GM19455 (cell line): ENCODE results near the gene USP17L19.
"Not testable (repeated sequence)": the region's sequence is repeated elsewhere in the genome, so short reads cannot be mapped to it uniquely, and the experiment has no call there.

Experiments
- ATAC-seq: cut with Tn5 transposase; IDR thresholded peaks from one replicate; pipeline ENCODE4 v1.9.1; 2021; ENCODE audit not compliant: unreplicated experiment

USP17L19 gene, protein sequence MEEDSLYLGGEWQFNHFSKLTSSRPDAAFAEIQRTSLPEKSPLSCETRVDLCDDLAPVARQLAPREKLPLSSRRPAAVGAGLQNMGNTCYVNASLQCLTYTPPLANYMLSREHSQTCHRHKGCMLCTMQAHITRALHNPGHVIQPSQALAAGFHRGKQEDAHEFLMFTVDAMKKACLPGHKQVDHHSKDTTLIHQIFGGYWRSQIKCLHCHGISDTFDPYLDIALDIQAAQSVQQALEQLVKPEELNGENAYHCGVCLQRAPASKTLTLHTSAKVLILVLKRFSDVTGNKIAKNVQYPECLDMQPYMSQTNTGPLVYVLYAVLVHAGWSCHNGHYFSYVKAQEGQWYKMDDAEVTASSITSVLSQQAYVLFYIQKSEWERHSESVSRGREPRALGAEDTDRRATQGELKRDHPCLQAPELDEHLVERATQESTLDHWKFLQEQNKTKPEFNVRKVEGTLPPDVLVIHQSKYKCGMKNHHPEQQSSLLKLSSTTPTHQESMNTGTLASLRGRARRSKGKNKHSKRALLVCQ

DNA sequence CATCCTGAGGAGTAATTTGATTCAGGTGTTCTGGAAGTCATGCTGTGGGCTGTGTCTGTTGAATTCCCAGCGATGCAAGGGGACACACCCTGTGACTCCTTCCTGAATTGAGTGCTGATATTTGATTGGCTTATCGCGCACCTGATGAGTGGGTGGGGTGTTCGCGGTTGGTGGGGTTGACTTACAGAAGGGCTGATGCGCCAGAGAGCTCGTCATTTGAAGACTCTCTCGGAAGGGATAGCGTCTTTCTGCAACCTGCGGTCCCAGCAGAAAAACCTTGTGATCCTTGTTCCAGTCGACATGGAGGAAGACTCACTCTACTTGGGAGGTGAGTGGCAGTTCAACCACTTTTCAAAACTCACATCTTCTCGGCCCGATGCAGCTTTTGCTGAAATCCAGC is at the start of gene USP17L19:
TSS of gene USP17L19 (plus strand) at position 301 of the 400 bp plus-strand sequence. CDS start at position 301, 0 bp downstream.
- ATAC-seq, result not testable (repeated sequence)

DNA sequence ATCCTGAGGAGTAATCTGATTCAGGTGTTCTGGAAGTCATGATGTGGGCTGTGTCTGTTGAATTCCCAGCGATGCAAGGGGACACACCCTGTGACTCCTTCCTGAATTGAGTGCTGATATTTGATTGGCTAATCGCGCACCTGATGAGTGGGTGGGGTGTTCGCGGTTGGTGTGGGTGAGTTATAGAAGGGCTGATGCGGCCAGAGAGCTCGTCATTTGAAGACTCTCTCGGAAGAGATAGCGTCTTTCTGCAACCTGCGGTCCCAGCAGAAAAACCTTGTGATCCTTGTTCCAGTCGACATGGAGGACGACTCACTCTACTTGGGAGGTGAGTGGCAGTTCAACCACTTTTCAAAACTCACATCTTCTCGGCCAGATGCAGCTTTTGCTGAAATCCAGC is 42.8 kb upstream of the USP17L19 start, which contains the start of gene USP17L10:
TSS of gene USP17L10 (plus strand) at position 301 of the 400 bp plus-strand sequence. CDS start at position 301, 0 bp downstream.
- not testable (repeated sequence) for ATAC-seq

- ATAC-seq, result not testable (repeated sequence)
These were observed 38.5 kb upstream of the USP17L19 start for GRCh38 chr4:9214701-9215100.

DNA sequence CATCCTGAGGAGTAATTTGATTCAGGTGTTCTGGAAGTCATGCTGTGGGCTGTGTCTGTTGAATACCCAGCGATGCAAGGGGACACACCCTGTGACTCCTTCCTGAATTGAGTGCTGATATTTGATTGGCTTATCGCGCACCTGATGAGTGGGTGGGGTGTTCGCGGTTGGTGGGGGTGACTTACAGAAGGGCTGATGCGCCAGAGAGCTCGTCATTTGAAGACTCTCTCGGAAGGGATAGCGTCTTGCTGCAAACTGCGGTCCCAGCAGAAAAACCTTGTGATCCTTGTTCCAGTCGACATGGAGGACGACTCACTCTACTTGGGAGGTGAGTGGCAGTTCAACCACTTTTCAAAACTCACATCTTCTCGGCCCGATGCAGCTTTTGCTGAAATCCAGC is 38.1 kb upstream of the USP17L19 start, which contains the start of gene USP17L11:
TSS of gene USP17L11 (plus strand) at position 301 of the 400 bp plus-strand sequence. CDS start at position 301, 0 bp downstream.
- ATAC-seq, result not testable (repeated sequence)

- ATAC-seq, result not testable (repeated sequence)
These were observed 33.3 kb upstream of the USP17L19 start, which contains the start of gene USP17L12 for GRCh38 chr4:9219852-9220251. Gene USP17L12, plus strand, starts transcription at chr4:9220152. Its CDS starts 0 bp downstream, at chr4:9220152.

- not testable (repeated sequence) for ATAC-seq
These were observed 28.6 kb upstream of the USP17L19 start, which contains the start of gene USP17L13 for GRCh38 chr4:9224596-9224995. Gene USP17L13, plus strand, starts transcription at chr4:9224896. Its CDS starts 0 bp downstream, at chr4:9224896.

GRCh38 chr4:9230249-9230648 is 22.9 kb upstream of the USP17L19 start:
- not testable (repeated sequence) for ATAC-seq

DNA sequence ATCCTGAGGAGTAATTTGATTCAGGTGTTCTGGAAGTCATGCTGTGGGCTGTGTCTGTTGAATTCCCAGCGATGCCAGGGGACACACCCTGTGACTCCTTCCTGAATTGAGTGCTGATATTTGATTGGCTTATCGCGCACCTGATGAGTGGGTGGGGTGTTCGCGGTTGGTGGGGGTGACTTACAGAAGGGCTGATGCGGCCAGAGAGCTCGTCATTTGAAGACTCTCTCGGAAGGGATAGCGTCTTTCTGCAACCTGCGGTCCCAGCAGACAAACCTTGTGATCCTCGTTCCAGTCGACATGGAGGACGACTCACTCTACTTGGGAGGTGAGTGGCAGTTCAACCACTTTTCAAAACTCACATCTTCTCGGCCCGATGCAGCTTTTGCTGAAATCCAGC is 19.1 kb upstream of the USP17L19 start, which contains the start of gene USP17L15:
TSS of gene USP17L15 (plus strand) at position 301 of the 400 bp plus-strand sequence. CDS start at position 301, 0 bp downstream.
- ATAC-seq, result not testable (repeated sequence)

GRCh38 chr4:9238461-9238860 is 14.7 kb upstream of the USP17L19 start:
- ATAC-seq, result not testable (repeated sequence)

DNA sequence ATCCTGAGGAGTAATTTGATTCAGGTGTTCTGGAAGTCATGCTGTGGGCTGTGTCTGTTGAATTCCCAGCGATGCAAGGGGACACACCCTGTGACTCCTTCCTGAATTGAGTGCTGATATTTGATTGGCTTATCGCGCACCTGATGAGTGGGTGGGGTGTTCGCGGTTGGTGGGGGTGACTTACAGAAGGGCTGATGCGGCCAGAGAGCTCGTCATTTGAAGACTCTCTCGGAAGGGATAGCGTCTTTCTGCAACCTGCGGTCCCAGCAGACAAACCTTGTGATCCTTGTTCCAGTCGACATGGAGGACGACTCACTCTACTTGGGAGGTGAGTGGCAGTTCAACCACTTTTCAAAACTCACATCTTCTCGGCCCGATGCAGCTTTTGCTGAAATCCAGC is 9.6 kb upstream of the USP17L19 start, which contains the start of gene USP17L17:
TSS of gene USP17L17 (plus strand) at position 301 of the 400 bp plus-strand sequence. CDS start at position 301, 0 bp downstream.
- not testable (repeated sequence) for ATAC-seq

DNA sequence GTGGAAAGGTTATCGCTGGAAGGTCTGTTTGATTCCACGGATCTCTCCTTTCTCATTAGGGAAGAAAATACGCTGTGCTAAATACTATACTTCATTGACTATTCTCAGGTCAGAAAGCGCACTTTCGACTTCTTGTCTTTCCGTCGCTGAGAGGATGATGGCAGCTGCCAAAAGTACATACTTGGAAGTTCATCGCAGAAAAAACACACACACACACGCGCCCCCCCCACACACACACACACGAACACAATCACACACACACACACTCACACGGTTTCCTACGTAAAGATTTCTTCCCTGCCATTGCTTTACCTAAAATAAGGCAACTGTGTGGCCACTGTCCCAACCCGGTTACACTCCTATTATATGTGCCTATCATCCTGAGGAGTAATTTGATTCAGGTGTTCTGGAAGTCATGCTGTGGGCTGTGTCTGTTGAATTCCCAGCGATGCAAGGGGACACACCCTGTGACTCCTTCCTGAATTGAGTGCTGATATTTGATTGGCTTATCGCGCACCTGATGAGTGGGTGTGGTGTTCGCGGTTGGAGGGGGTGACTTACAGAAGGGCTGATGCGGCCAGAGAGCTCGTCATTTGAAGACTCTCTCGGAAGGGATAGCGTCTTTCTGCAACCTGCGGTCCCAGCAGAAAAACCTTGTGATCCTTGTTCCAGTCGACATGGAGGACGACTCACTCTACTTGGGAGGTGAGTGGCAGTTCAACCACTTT is 5.1 kb upstream of the USP17L19 start, which contains the start of gene USP17L18:
TSS of gene USP17L18 (plus strand) at position 678 of the 728 bp plus-strand sequence. CDS start at position 678, 0 bp downstream.
- ATAC-seq, result not testable (repeated sequence)

DNA sequence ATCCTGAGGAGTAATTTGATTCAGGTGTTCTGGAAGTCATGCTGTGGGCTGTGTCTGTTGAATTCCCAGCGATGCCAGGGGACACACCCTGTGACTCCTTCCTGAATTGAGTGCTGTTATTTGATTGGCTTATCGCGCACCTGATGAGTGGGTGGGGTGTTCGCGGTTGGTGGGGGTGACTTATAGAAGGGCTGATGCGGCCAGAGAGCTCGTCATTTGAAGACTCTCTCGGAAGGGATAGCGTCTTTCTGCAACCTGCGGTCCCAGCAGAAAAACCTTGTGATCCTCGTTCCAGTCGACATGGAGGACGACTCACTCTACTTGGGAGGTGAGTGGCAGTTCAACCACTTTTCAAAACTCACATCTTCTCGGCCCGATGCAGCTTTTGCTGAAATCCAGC is 4.6 kb downstream of the USP17L19 start, which contains the start of gene USP17L20:
TSS of gene USP17L20 (plus strand) at position 301 of the 400 bp plus-strand sequence. CDS start at position 301, 0 bp downstream.
- ATAC-seq, result not testable (repeated sequence)

DNA sequence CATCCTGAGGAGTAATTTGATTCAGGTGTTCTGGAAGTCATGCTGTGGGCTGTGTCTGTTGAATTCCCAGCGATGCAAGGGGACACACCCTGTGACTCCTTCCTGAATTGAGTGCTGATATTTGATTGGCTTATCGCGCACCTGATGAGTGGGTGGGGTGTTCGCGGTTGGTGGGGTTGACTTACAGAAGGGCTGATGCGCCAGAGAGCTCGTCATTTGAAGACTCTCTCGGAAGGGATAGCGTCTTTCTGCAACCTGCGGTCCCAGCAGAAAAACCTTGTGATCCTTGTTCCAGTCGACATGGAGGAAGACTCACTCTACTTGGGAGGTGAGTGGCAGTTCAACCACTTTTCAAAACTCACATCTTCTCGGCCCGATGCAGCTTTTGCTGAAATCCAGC is 9.4 kb downstream of the USP17L19 start, which contains the start of gene USP17L21:
TSS of gene USP17L21 (plus strand) at position 301 of the 400 bp plus-strand sequence. CDS start at position 301, 0 bp downstream.
- not testable (repeated sequence) for ATAC-seq

GRCh38 chr4:9267319-9267718 is 14.1 kb downstream of the USP17L19 start, which contains the start of gene USP17L22:
Gene USP17L22, plus strand, starts transcription at chr4:9267619. Its CDS starts 0 bp downstream, at chr4:9267619.
- not testable (repeated sequence) for ATAC-seq

DNA sequence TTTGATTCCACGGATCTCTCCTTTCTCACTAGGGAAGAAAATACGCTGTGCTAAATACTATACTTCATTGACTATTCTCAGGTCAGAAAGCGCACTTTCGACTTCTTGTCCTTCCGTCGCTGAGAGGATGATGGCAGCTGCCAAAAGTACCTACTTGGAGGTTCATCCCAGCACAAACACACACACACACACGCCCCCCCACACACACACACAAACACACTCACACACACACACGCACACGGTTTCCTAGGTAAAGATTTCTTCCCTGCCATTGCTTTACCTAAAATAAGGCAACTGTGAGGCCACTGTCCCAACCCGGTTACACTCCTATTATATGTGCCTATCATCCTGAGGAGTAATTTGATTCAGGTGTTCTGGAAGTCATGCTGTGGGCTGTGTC is 18.5 kb downstream of the USP17L19 start:
- not testable (repeated sequence) for ATAC-seq
